ENCODE data around the gene ZNF764.
"Not testable (repeated sequence)": the region's sequence is repeated elsewhere in the genome, so short reads cannot be mapped to it uniquely, and the experiment has no call there.

ZNF764 gene

DNA sequence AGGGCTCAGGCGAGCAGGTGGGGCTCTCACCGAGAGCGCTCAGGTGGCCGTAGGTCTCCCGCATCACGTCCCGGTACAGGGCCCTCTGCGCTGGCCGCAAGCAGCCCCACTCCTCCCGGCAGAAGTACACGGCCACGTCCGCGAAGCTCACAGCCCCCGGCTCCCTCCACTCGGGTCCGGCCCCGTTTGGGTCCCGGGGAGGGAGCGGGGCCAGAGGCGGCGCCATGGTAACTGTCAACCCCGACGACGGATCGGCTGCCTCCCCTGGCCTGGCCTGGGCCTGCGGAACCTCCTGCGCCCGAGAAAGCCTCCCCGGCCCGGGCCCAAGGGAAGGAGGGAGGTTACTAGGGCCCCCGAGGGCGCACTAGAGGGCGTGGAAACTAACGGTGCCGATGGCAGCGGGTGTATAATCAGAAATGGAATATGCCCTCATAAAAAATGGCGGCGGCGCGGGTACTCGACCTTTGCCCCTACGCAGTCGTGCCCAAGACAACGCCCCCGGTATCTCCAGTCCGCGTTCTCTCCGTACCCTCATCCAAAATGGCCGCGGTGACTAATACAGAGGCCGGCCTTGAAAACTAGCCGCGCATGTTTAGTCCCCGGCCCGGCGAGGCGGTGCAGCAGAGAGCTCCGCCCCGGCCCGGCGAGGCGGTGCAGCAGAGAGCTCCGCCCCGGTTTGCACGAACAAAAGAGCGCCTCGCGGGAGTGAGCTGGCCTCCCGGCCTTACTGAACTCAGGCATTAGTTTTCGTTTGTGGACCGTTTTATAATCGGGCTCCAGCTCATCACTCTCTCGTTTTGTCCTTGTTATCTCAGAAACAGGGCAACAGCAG is at the start of gene ZNF764:
Gene ZNF764, minus strand, starts transcription at position 418 of the 832 bp plus-strand sequence. Its CDS starts 192 bp downstream, at position 226.
- DNase-seq (ENCODE audit: extremely low spot score, insufficient read length, low read depth) (peak; percentile 90), FAIRE-seq (peak; percentile 96)

DNA sequence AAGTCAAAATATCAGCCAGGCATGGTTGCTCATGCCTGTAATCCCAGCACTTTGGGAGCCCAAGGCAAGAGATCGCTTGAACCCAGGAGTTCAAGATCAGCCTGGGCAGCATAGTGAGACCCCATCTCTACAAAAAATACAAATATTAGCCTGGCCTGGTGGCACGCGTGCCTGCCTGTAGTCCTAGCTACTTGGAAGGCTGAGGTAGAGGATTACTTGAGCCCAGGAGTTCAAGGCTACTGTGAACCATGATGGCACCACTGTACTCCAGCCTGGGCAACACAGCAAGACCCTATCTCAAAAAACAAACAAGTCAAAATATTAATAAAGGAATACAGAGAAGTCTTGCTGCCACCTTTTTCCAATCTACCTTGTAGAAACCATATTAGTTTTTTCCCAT is 47.8 kb upstream of the ZNF764 start:
- DNase-seq (ENCODE audit: extremely low spot score, insufficient read length, low read depth): no peak
- no peak for FAIRE-seq

DNA sequence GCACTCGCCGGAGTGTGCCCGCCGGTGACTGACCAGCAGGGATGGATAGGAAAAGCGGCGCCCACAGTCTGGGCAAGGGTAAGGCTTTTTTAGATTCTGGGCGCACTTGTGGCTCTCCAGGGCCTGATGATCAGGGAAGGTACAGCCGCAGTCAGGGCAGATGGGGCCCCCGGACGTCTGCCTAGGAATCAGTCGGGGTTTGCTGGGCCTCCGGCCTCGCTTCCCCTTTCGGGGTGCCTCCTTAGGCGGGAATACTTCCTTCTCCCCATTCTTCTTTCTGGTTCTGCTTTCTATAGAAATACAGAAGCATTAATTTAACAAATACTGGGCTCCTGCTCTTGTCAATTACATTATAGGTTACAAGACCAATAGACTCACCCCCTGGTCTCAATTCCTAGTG is 47.0 kb upstream of the ZNF764 start:
- no peak for DNase-seq (ENCODE audit: extremely low spot score, insufficient read length, low read depth)
- no peak for FAIRE-seq

DNA sequence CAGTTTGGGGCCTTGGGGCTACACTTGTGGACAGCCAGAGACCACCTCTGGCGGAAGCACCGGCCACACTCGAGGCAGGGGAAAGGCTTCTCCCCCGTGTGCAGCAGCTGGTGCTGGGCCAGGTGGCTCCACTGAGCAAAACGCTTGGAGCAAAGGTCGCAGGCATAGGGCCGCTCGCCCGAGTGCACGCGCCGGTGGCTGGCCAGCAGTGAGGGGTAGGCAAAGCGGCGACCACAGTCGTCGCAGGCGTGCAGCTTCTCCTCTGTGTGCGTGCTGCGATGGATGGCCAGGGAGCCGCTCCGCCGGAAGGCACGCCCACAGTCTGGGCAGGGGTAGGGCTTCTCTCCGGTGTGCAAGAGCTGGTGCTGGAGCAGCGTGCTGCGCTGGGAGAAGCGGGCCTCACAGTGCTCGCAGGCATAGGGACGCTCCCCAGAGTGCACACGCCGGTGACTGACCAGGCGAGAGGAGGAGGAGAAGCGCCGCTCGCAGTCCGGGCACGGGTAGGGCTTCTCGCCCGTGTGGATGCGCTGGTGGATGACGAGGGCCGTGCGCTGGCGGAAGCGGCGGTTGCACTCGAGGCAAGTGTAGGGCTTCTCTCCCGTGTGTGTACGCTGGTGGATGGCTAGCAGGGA is 46.3 kb upstream of the ZNF764 start:
- FAIRE-seq: no peak
- no peak for DNase-seq (ENCODE audit: extremely low spot score, insufficient read length, low read depth)

DNA sequence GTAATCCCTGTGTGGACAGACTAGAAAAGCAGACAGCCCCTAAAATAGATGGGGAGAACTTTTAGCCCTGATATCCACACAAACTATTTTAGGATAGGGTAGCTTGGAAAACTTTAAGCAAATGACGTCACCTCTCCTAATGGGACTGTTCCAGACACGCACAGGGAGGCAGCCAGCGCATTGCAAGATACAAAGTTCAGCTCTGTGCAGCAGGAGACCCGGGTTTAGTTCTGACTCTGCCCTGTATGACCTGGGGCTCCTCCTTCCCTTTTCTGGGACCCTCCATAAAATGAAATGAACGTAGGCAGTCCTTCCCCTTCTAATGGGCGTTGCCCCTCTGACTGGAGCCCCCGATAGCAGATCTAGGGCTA is 45.8 kb upstream of the ZNF764 start:
- DNase-seq (ENCODE audit: extremely low spot score, insufficient read length, low read depth) (no peak), FAIRE-seq (no peak)

DNA sequence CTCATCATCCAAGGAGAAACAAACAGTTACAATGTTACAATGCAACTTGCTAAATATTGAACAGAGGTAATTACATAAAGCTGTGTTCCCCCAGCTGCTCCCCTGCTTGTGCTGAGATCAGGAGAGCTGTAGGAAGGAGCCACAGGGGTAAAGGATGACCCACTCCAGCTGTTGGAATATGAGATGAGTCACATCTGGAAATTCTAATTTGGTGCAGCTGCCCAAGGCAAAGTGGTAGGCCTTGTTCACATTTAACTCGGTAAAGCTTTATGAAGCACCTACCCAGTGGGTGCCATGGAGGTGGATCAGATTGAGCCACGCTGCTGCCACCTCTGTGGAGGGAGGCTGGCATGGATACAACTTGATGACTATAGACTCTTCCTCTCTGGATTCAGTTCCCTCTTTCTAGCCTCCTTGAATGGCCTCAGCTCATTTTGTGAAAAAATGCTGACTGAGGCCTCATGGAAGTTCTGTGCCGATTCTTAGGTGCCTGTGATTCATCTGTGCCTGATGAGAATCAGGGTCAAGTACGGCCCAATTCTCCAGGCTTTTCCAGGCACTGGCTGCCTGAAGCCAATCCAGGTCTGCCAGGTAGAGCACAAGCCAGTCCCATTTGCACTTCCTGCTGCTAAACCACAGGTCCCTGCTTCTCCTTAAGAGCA is 44.6 kb upstream of the ZNF764 start:
- FAIRE-seq: no peak
- no peak for DNase-seq (ENCODE audit: extremely low spot score, insufficient read length, low read depth)

DNA sequence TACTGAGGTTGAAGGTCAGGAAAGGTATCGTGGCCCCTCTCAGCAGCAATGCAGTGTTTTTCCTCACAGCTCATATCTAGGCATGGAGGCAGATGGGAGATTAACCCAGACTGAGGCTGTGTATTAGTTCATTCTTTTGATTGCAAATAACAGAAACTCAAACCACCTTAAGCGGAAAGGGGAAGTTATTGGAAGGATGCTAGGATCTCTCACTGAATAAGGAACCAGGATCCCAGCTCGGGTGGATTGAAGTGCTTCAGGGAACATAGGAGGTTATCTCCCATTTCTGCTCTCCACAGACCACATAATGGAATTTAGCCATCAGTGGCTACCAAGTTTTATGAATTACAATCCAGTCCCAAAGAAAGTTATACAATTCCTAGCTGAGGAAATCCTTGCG is 43.8 kb upstream of the ZNF764 start:
- DNase-seq (ENCODE audit: extremely low spot score, insufficient read length, low read depth) (no peak), FAIRE-seq (no peak)

DNA sequence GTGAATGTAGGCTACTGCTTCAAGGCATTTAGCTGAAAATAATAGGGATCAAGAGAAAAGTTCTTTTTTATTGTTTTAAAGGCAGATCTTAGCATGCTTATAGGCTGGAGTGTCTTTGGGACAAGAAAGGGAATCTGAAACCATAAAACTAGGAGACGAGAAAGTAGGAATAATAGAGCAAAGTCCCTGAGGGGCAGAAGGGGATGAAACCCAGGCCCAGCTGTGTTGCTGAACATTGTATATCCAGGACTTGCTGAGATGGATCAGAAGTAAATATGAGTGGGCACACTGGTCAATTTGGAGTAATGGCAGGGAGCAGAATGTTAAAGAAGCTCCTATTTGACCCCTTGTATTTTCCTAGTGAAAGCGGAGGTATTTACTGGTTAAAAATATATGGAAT is 42.8 kb upstream of the ZNF764 start:
- no peak for DNase-seq (ENCODE audit: extremely low spot score, insufficient read length, low read depth)
- FAIRE-seq: no peak

DNA sequence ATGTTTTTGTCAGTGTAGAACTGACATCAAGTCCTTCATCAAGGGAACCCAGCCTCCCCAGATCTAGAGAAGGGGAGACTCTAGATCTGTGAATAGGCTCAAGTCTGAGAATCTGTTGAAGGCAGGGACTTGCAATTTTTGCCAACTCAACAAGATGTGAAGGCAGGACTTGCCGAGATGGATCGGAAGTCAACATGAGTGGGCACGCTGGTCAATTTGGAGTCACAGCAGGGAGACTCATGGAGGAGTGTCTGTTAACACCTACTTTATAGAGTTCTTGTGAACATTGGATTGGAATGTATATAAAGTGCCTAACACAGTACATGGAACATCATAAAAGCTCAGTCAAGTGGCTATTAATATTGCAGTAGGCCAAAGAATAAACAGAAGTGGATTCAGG is 42.0 kb upstream of the ZNF764 start:
- DNase-seq (ENCODE audit: extremely low spot score, insufficient read length, low read depth): no peak
- FAIRE-seq: no peak

DNA sequence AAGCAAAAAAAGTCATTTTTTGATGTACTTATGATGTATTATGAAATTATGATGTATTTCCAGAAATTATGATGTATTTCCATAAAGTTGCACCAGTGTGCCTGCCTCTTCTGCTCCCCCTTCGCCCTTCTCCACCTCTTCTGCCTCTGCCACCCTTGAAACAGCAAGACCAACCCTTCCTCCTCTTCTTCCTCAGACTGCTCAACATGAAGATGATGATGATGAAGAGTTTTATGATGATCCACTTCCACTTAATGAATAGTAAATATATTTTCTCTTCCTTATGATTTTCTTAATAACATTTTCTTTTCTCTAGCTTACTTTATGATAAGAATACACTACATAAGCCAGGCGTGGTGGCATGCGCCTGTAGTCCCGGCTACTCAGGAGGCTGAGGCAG is 34.7 kb upstream of the ZNF764 start:
- no peak for FAIRE-seq
- DNase-seq (ENCODE audit: extremely low spot score, insufficient read length, low read depth): no peak

DNA sequence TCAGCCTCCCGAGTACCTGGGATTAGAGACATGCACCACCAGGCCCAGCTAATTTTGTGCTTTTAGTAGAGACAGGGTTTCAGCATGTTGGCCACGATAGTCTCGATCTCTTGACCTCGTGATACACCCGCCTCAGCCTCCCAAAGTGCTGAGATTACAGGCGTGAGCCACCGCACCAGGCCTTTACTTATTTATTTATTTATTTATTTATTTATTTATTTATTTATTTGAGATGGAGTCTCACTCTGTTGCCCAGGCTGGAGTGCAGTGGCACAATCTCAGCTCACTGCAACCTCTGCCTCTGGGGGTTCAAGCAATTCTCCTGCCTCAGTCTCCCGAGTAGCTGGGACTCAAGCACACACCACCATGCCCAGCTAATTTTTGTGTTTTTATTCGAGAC is 32.7 kb upstream of the ZNF764 start:
- not testable (repeated sequence) for DNase-seq (ENCODE audit: extremely low spot score, insufficient read length, low read depth); FAIRE-seq

DNA sequence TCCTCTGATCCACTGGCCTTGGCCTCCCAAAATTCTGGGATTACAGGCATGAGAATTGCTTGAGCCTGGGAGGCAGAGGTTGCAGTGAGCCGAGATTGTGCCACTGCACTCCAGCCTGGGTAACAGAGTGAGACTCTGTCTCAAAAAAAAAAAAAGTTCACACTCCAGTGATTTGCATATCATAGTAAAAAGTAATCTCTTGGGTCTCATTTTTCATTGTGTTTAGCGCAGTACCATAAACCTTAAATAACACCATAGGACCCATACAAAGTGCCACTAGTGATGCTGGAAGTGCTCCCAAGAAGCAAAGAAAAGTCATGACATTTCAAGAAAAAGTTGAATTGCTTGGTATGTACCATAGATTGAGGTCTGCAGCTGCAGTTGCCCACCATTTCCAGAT is 31.4 kb upstream of the ZNF764 start:
- DNase-seq (ENCODE audit: extremely low spot score, insufficient read length, low read depth); FAIRE-seq: not testable (repeated sequence)

DNA sequence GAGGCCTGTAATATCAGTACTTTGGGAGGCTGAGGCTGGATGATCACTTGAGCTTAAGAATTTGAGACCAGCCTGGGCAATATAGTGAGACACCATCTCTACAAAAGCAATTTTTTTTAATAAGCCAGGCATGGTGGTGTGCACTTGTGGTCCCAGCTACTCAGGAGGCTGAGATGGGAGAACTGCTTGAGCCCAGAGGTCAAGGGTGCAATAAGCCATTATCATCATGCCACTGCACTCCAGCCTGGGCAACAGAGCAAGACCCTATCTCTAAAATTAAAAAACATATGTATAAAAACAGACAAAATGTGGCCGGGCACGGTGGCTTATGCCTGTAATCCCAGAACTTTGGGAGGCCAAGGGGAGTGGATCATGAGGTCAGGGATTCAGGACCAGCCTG is 30.5 kb upstream of the ZNF764 start:
- FAIRE-seq: no peak
- DNase-seq (ENCODE audit: extremely low spot score, insufficient read length, low read depth): no peak

DNA sequence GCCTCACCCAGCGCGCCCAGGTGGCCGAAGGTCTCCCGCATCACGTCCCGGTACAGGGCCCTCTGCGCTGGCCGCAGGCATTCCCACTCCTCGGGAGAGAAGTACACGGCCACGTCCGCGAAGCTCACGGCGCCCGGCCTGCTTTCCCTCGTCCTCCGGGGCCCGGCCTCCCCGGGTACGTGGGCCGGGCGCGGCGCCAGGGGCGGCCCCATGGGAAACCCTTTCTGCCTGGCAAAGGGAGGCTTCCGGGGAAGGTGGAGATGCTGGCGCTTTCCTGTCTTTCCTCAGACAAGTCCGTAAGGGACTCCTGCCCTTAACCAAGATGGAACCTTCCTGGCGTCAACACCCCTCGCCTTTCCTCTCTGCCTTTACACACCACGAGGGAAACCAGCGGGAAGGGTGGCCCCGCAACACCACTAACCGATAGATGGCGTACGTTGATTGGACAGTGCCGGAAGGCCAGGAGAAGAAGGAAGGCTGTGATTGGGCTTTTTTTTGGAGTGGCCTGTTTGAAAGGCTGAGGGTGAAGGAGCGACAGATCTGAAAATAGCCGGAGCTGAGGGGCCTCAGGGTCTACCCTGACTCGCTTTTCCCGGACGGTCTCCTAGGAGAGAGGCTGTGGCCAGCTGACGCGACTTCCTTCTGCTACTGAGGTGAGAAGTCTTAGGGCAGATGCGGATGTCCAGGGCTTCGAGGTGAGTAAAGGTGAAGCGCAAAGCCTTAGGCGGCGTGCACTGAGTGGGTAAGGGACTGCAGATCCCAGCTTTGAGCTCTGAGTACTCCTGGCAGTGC is 27.4 kb upstream of the ZNF764 start, which contains the start of gene ZNF785:
Gene ZNF785, minus strand, starts transcription at position 298 of the 792 bp plus-strand sequence. Its CDS starts 86 bp downstream, at position 212.
- peak; percentile 95 for DNase-seq (ENCODE audit: extremely low spot score, insufficient read length, low read depth)
- peak; percentile 98 for FAIRE-seq

DNA sequence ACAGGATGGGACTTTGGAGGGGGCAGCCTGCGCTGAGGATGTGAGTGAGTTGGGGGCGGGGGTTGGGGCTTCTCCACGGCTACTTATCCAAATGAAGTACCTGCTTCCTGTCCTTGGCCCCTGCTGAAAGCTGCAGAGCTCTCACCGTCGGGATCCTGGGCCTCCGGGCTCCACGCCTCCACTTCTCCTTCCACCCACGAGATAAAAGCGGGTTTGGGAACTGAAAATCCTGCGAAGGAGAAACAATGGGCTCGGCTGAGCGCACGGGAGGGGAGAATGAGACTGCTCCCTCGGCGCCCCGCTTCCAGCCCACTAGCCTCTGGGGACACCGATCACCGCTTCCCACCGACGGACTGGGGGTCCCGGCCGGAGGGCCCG is 26.8 kb upstream of the ZNF764 start:
- DNase-seq (ENCODE audit: extremely low spot score, insufficient read length, low read depth): no peak
- no peak for FAIRE-seq

DNA sequence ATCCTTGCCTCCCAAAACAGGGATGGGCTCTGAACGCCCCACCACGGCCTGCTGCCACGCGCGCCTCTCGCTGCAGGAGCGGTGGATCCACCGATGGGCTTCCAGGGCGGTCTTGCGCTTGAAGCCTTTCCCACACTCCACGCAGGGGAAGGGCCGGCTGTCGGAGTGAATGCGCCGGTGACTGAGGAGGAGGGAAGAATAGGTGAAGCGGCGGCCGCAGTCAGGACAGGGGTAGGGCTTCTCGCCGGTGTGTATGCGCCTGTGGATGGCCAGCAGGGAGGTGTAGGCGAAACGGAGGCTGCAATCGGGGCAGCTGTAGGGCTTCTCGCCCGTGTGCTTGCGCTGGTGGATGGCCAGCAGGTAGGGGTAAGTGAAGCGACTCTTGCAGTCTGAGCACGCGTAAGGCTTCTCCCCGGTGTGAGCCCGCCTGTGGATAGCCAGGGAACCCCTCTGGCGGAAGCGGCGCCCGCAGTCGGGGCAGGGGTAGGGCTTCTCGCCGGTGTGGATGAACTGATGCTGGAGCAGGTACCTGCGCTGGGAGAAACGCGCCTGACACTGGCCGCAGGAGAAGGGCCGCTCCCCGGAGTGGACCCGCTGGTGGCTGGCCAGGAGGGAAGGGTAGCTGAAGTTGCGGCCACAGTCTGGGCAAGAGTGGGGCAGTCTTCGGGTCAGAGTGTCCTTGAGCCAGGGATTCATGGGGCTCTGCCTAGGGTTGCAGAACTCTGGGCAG is 24.6 kb upstream of the ZNF764 start:
- no peak for FAIRE-seq
- no peak for DNase-seq (ENCODE audit: extremely low spot score, insufficient read length, low read depth)

DNA sequence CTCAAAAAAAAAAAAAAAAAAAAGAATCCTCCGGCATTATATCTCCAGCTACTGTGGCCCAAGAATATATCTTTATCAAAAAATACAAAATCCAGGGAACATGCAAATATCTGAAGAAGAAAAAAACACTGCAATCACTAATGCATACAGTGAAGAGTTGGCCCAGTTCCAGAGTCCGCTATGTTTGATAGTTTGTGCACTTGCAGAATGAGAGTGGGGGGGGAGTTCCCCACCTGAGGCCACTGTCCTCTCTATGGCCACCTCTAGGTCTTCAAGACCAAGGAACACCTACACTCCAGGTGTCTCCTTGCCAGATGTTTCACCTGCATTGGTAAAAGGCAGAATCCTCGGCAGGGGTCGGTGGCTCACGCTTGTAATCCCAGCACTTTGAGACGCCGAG is 23.3 kb upstream of the ZNF764 start:
- no peak for DNase-seq (ENCODE audit: extremely low spot score, insufficient read length, low read depth)
- FAIRE-seq: no peak

DNA sequence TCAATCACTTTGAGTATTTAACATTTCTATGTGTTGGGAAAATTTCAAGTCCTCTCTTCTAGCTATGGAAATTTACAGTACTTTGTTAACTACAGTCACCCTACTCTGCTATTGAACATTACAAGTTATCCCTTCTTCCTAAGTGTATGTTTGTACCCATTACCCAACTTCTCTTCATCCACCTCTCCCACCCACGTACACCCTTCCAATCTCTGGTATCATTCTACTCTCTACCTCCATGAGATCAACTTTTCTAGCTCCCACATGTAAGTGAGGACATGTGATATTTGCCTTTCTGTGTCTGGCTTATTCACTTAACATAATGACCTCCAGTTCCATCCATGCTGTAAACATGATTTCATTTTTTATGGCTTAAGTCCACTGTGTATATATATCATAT is 16.5 kb upstream of the ZNF764 start:
- DNase-seq (ENCODE audit: extremely low spot score, insufficient read length, low read depth): no peak
- FAIRE-seq: no peak

DNA sequence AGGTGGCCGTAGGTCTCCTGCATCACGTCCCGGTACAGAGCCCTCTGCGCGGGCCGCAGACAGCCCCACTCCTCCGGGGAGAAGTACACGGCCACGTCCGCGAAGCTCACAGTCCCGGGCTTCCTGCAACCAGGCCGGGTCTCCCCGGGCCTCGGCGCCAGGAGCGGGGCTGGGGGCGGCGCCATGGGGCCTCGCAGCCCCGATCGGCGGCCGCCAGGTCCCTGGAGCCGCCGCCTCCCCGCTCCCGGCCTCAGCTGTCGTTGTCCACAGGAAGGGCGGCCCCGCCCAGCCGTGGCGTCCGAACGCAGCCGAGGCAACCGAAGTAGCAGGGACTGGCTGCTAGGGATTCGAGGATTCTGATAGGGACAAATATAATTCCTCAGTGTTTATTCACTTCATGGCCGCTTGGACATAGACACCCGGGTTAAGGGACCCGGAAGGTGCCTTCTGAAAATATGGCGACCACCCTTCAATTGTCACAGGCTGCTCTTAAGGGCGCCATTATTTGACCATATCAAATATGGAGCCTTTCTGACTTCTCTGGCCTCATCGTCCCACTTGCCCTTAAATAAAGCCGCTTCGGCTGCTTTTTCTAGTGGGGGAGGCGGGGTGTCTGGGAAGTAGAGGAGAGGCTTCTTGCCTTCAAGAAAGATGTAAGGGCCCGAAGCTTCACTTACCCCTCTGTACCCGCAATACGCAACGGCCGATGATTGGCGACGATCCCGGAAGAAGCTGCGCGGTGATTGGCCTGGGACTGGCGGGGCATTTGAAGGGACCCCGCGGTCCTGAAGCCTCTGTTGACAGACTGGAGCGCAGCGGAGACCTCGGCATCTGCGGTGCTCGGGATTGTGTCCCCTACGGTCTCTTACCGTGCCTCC is 13.5 kb upstream of the ZNF764 start, which contains the start of gene ZNF688:
Gene ZNF688, minus strand, starts transcription at position 270 of the 878 bp plus-strand sequence. Its CDS starts 85 bp downstream, at position 185.
- FAIRE-seq (peak; percentile 95), DNase-seq (ENCODE audit: extremely low spot score, insufficient read length, low read depth) (peak; percentile 93)

Measured in GM18507 (cell line).